Osteoblast (primary cell): ENCODE measurements around the gene DMD. TPM values are rescaled to one million over a fixed set of nuclear protein-coding genes. Genes with fewer than 3 reads are reported as not detected.

ENCODE experiments used
- DNase-seq: peaks from one replicate; pipeline ENCODE4 v3.0.0; 2011; ENCODE audit warnings: low spot score, mixed read lengths; ENCODE audit not compliant: insufficient read length; ENCODE audit errors: missing footprints
- H2AFZ ChIP-seq: 2 replicates; pipeline ENCODE4 v1.6.0; 2011; ENCODE audit warnings: mild to moderate bottlenecking, low read length
- H3K27ac ChIP-seq: 2 replicates; pipeline ENCODE4 v1.5.1; 2011; ENCODE audit warnings: mild to moderate bottlenecking, low read depth, low read length, moderate library complexity
- H3K27me3 ChIP-seq: 2 replicates; pipeline ENCODE4 v1.6.0; 2012; ENCODE audit warnings: mild to moderate bottlenecking, control low read depth, inconsistent platforms, low read length, moderate library complexity; ENCODE audit not compliant: insufficient read depth
- H3K36me3 ChIP-seq: 2 replicates; pipeline ENCODE4 v1.5.1; 2011; ENCODE audit warnings: mild to moderate bottlenecking, low read length, control low read depth, moderate library complexity; ENCODE audit not compliant: insufficient read depth
- H3K4me1 ChIP-seq: 2 replicates; pipeline ENCODE4 v1.5.1; 2011; ENCODE audit warnings: mild to moderate bottlenecking, low read length, control low read depth, moderate library complexity; ENCODE audit not compliant: insufficient read depth
- H3K4me2 ChIP-seq: 2 replicates; pipeline ENCODE4 v1.6.0; 2011; ENCODE audit warnings: mild to moderate bottlenecking, low read length; ENCODE audit not compliant: insufficient read depth
- H3K4me3 ChIP-seq: fragments of 200-600 bp; sonication (generic); 3 replicates; pipeline ENCODE4 v1.5.1; 2012; ENCODE audit warnings: mild to moderate bottlenecking, low read length, inconsistent platforms; ENCODE audit not compliant: insufficient read depth
- H3K79me2 ChIP-seq: 2 replicates; pipeline ENCODE4 v1.6.0; 2012; ENCODE audit warnings: mild to moderate bottlenecking, low read length, control low read depth, inconsistent platforms; ENCODE audit not compliant: insufficient read depth
- H3K9me3 ChIP-seq: 2 replicates; pipeline ENCODE4 v1.5.1; 2011; ENCODE audit warnings: low read depth, low read length, control low read depth
- H4K20me1 ChIP-seq: 2 replicates; pipeline ENCODE4 v1.6.0; 2012; ENCODE audit warnings: mild to moderate bottlenecking, low read length, control low read depth; ENCODE audit not compliant: insufficient read depth
- total RNA-seq: library from RNA; depleted of rRNA; stranded (reverse); fragments of >200 nt; gene quantifications from 2 replicates; pipeline ENCODE4 v1.2.3, GENCODE V29; 2012
- TF ChIP-seq, protein P1 (sequence below): IDR thresholded peaks from 2 replicates; pipeline ENCODE4 v1.5.1; 2011; ENCODE audit warnings: mild to moderate bottlenecking, low read depth, low read length, moderate library complexity; ENCODE audit errors: extremely low read depth

The DMD gene
- total RNA-seq, 1 donor: 12.7 TPM

GRCh38 chrX:31366041-31366440, 1845.3 kb downstream of the DMD start:
- no peak overlapping the region for H3K4me3 ChIP-seq
- no peaks in the 10 kb centered on the region for H3K27me3 ChIP-seq
- H2AFZ ChIP-seq: no peak overlapping the region
- no peaks in the 10 kb centered on the region for H3K4me1 ChIP-seq
- TF ChIP-seq, protein P1, sequence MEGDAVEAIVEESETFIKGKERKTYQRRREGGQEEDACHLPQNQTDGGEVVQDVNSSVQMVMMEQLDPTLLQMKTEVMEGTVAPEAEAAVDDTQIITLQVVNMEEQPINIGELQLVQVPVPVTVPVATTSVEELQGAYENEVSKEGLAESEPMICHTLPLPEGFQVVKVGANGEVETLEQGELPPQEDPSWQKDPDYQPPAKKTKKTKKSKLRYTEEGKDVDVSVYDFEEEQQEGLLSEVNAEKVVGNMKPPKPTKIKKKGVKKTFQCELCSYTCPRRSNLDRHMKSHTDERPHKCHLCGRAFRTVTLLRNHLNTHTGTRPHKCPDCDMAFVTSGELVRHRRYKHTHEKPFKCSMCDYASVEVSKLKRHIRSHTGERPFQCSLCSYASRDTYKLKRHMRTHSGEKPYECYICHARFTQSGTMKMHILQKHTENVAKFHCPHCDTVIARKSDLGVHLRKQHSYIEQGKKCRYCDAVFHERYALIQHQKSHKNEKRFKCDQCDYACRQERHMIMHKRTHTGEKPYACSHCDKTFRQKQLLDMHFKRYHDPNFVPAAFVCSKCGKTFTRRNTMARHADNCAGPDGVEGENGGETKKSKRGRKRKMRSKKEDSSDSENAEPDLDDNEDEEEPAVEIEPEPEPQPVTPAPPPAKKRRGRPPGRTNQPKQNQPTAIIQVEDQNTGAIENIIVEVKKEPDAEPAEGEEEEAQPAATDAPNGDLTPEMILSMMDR: no peak
- no peaks in the 10 kb centered on the region for H3K36me3 ChIP-seq
- no peaks in the 10 kb centered on the region for H4K20me1 ChIP-seq
- no peak overlapping the region for H3K4me2 ChIP-seq
- H3K9me3 ChIP-seq: no peaks in the 10 kb centered on the region
- H3K27ac ChIP-seq: no peak overlapping the region
- H3K79me2 ChIP-seq: no peaks in the 10 kb centered on the region
- no peak for DNase-seq

GRCh38 chrX:31356275-31357212, 1854.8 kb downstream of the DMD start:
- no peaks in the 10 kb centered on the region for H3K9me3 ChIP-seq
- H3K27ac ChIP-seq: no peak overlapping the region
- H3K4me2 ChIP-seq: no peak overlapping the region
- TF ChIP-seq, protein P1: no peak
- H4K20me1 ChIP-seq: no peaks in the 10 kb centered on the region
- no peaks in the 10 kb centered on the region for H3K27me3 ChIP-seq
- H3K4me1 ChIP-seq: no peaks in the 10 kb centered on the region
- H3K4me3 ChIP-seq: no peak overlapping the region
- no peak for DNase-seq
- no peak overlapping the region for H2AFZ ChIP-seq
- H3K79me2 ChIP-seq: no peaks in the 10 kb centered on the region
- no peaks in the 10 kb centered on the region for H3K36me3 ChIP-seq

- H4K20me1 ChIP-seq: no peaks in the 10 kb centered on the region
- TF ChIP-seq, protein P1: no peak
- H2AFZ ChIP-seq: no peak overlapping the region
- H3K27ac ChIP-seq: no peak overlapping the region
- H3K79me2 ChIP-seq: no peaks in the 10 kb centered on the region
- H3K27me3 ChIP-seq: no peaks in the 10 kb centered on the region
- no peaks in the 10 kb centered on the region for H3K36me3 ChIP-seq
- no peaks in the 10 kb centered on the region for H3K9me3 ChIP-seq
- no peak overlapping the region for H3K4me2 ChIP-seq
- H3K4me1 ChIP-seq: no peaks in the 10 kb centered on the region
- no peak for DNase-seq
- no peak overlapping the region for H3K4me3 ChIP-seq
Measured at GRCh38 chrX:31355206-31355955, 1856.0 kb downstream of the DMD start.

- Histone ChIP-seq H3K36me3 (no peaks in the 10 kb centered on the region), H3K4me1 (no peaks in the 10 kb centered on the region), H2AFZ (no peak overlapping the region), H3K27me3 (no peaks in the 10 kb centered on the region), H4K20me1 (no peaks in the 10 kb centered on the region), H3K27ac (no peak overlapping the region), H3K4me2 (no peak overlapping the region), H3K4me3 (no peak overlapping the region), H3K9me3 (no peaks in the 10 kb centered on the region), H3K79me2 (no peaks in the 10 kb centered on the region)
- no peak for DNase-seq
- TF ChIP-seq, protein P1: no peak
Measured at GRCh38 chrX:31353095-31353494, 1858.3 kb downstream of the DMD start.
